ENCODE results near the gene ADAMTS15. TPM values are rescaled to one million over a fixed set of nuclear protein-coding genes. Genes with fewer than 3 reads are reported as not detected.

ADAMTS15 gene
- total and polyA plus RNA-seq, 2 experiments from 2014 or later = 2.2 to 12.9 TPM

GRCh38 chr11:130474637-130475400 lies 26.4 kb downstream of the ADAMTS15 start:
- Histone ChIP-seq H3K4me3 (no peak overlapping the region), H3K27me3 (no peaks in the 10 kb centered on the region), H3K9me3 (ENCODE audit: low read depth) (no peaks in the 10 kb centered on the region), H3K36me3 (peaks cover 8% of the 10 kb centered on the region), H3K27ac (peak overlapping the region; percentile 93), H3K4me1 (ENCODE audit: low read depth) (peaks cover 31% of the 10 kb centered on the region)
- TF ChIP-seq CTCF (IDR thresholded peaks at IDR 0.05; ENCODE audit: low read depth, low read length) = no peak
- DNase-seq (ENCODE audit: low read depth in 1 of 2, low spot score in 1 of 2) = no peak

GRCh38 chr11:130475426-130476053 lies 27.1 kb downstream of the ADAMTS15 start:
- H3K36me3 ChIP-seq = peaks cover 8% of the 10 kb centered on the region
- peaks cover 31% of the 10 kb centered on the region for H3K4me1 ChIP-seq (ENCODE audit: low read depth)
- H3K27ac ChIP-seq = peak overlapping the region; percentile 93
- no peak overlapping the region for H3K4me3 ChIP-seq
- TF ChIP-seq CTCF (IDR thresholded peaks at IDR 0.05; ENCODE audit: low read depth, low read length) = no peak
- no peak for DNase-seq (ENCODE audit: low read depth in 1 of 2, low spot score in 1 of 2)
- H3K9me3 ChIP-seq (ENCODE audit: low read depth) = no peaks in the 10 kb centered on the region
- no peaks in the 10 kb centered on the region for H3K27me3 ChIP-seq

GRCh38 chr11:130476200-130476921 lies 27.9 kb downstream of the ADAMTS15 start:
- H3K4me3 ChIP-seq = no peak overlapping the region
- peak in 1 of 2 donors; percentile 81 for DNase-seq (ENCODE audit: low read depth in 1 of 2, low spot score in 1 of 2)
- no peak for TF ChIP-seq CTCF (IDR thresholded peaks at IDR 0.05; ENCODE audit: low read depth, low read length)

DNA sequence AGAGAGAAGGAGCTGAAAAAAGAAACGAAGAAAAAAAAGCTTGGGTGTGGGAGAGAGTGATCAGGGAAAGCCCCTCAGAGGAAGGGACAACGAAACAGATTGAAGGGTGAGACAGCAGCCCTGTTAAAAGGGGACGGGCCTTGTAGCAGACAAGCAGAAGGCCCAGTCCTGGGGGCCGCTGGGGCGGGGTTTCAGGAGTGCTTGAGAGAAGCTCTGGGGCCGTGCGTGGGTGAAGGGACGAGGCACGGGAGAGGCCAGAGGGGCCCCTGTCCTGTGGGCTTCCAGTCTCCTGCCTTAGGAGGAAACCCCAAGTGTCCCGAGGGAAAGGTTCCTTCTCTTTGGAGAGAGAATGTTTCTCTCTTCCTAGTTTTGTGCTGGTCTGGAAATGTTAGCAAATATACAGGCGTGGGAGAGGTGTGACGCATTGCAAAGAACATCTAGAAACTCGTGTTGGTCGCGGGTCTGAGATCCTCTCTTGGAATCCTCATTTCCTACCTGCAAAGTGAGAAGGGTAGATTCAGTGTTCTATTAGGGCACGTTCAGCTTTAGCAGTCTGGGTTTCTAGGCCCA lies 28.6 kb downstream of the ADAMTS15 start:
- no peak for TF ChIP-seq CTCF (IDR thresholded peaks at IDR 0.05; ENCODE audit: low read depth, low read length)
- peak overlapping the region; percentile 93 for H3K27ac ChIP-seq
- no peak for DNase-seq (ENCODE audit: low read depth in 1 of 2, low spot score in 1 of 2)
- H3K27me3 ChIP-seq = no peaks in the 10 kb centered on the region
- H3K36me3 ChIP-seq = peaks cover 8% of the 10 kb centered on the region
- H3K4me1 ChIP-seq (ENCODE audit: low read depth) = peaks cover 31% of the 10 kb centered on the region
- H3K4me3 ChIP-seq = no peak overlapping the region
- H3K9me3 ChIP-seq (ENCODE audit: low read depth) = no peaks in the 10 kb centered on the region

More at GRCh38 chr11:130476200-130476921, 27.9 kb downstream of the ADAMTS15 start:
- Histone ChIP-seq H3K9me3 (ENCODE audit: low read depth) (no peaks in the 10 kb centered on the region), H3K4me1 (ENCODE audit: low read depth) (peaks cover 31% of the 10 kb centered on the region), H3K27ac (peak overlapping the region; percentile 93), H3K27me3 (no peaks in the 10 kb centered on the region), H3K36me3 (peaks cover 8% of the 10 kb centered on the region)

- DNase-seq (ENCODE audit: low read depth in 1 of 2, low spot score in 1 of 2) = peak in 1 of 2 donors; percentile 31
- H3K27ac ChIP-seq = peak overlapping the region; percentile 93
Measured at GRCh38 chr11:130477586-130478203, 29.2 kb downstream of the ADAMTS15 start.

More at GRCh38 chr11:130477586-130478203, 29.2 kb downstream of the ADAMTS15 start:
- Histone ChIP-seq H3K9me3 (ENCODE audit: low read depth) (no peaks in the 10 kb centered on the region), H3K36me3 (peaks cover 8% of the 10 kb centered on the region), H3K4me1 (ENCODE audit: low read depth) (peaks cover 31% of the 10 kb centered on the region), H3K4me3 (no peak overlapping the region), H3K27me3 (no peaks in the 10 kb centered on the region)
- no peak for TF ChIP-seq CTCF (IDR thresholded peaks at IDR 0.05; ENCODE audit: low read depth, low read length)
